GM19240 (cell line): ENCODE results near the gene RTKN.
"Not testable (repeated sequence)": the region's sequence is repeated elsewhere in the genome, so short reads cannot be mapped to it uniquely, and the experiment has no call there.

Experiments
- DNase-seq: peaks from one replicate; pipeline ENCODE4 v3.0.0; 2011; ENCODE audit warnings: low spot score; ENCODE audit not compliant: insufficient read length

RTKN gene

GRCh38 chr2:74441690-74442482 is at the start of gene RTKN:
RTKN (minus strand) TSS chr2:74441937; CDS start chr2:74441816, 121 bp downstream.
- no peak for DNase-seq

- no peak for DNase-seq
Observed at GRCh38 chr2:74489906-74490305, 48.2 kb upstream of the RTKN start.

- DNase-seq = no peak
Observed at GRCh38 chr2:74488643-74489481, 47.1 kb upstream of the RTKN start.

- no peak for DNase-seq
Observed at GRCh38 chr2:74486141-74486540, 44.4 kb upstream of the RTKN start.

GRCh38 chr2:74483675-74484164 is 42.0 kb upstream of the RTKN start:
- DNase-seq = not testable (repeated sequence)

GRCh38 chr2:74482801-74483674 is 41.3 kb upstream of the RTKN start, which contains the start of the genes CCDC142 and TTC31:
CCDC142 (minus strand) TSS chr2:74482998; CDS start chr2:74482837, 161 bp downstream.
TTC31 (plus strand) TSS chr2:74483081; CDS start chr2:74483096, 15 bp downstream.
- DNase-seq = peak; percentile 89

GRCh38 chr2:74481961-74482800 is 40.4 kb upstream of the RTKN start:
- no peak for DNase-seq

GRCh38 chr2:74481431-74481830 is 39.7 kb upstream of the RTKN start:
- no peak for DNase-seq

GRCh38 chr2:74474899-74475298 is 33.2 kb upstream of the RTKN start:
- DNase-seq = no peak

- no peak for DNase-seq
Observed at GRCh38 chr2:74474481-74474880, 32.7 kb upstream of the RTKN start.

GRCh38 chr2:74472945-74473258 is 31.2 kb upstream of the RTKN start:
- DNase-seq = no peak

- peak; percentile 57 for DNase-seq
Observed at GRCh38 chr2:74472086-74472944, 30.6 kb upstream of the RTKN start, which contains the start of gene MRPL53. MRPL53 (minus strand) TSS chr2:74472680; CDS start chr2:74472660, 20 bp downstream.

GRCh38 chr2:74471332-74472065 is 29.8 kb upstream of the RTKN start:
- no peak for DNase-seq

- not testable (repeated sequence) for DNase-seq
Observed at GRCh38 chr2:74470742-74471141, 29.0 kb upstream of the RTKN start.

- no peak for DNase-seq
Observed at GRCh38 chr2:74464406-74464805, 22.7 kb upstream of the RTKN start.

- no peak for DNase-seq
Observed at GRCh38 chr2:74462786-74463105, 21.0 kb upstream of the RTKN start.

- no peak for DNase-seq
Observed at GRCh38 chr2:74462054-74462785, 20.5 kb upstream of the RTKN start.
